Activated naive CD8-positive, alpha-beta T cell treated with anti-CD3 and anti-CD28 coated beads, Interleukin-2, amount 10 ng/mL, durations not matched to agents 7 days and 5 days (primary cell): Measurements from ENCODE around the gene VAV3. TPM values are rescaled to one million over a fixed set of nuclear protein-coding genes. Genes with fewer than 3 reads are reported as not detected.
A peak's percentile ranks its signal among the peaks of the same experiment; 100 is the strongest.
"Not testable (repeated sequence)": the region's sequence is repeated elsewhere in the genome, so short reads cannot be mapped to it uniquely, and the experiment has no call there.

Experiments used
- ATAC-seq: fragments of 150-1000 bp; cut with Tn5 transposase; one replicate; pipeline ENCODE4 v1.10.0; 2021; ENCODE audit warnings: low read depth, moderate library complexity
- POLR2A ChIA-PET: fragments of 350-600 bp; sonication (Branson Sonifier 250); formaldehyde crosslinking; loops from one replicate; lab custom pipeline; 2021; ENCODE audit warnings: antibody characterized with exemption; lab: Charles Lee
- DNase-seq: peaks from one replicate; pipeline ENCODE4 v3.0.0; 2021
- H3K27ac Mint-ChIP-seq: one replicate; pipeline ENCODE4 v1.8.0; 2022; ENCODE audit warnings: mild to moderate bottlenecking, mixed read lengths
- H3K27me3 Mint-ChIP-seq: one replicate; pipeline ENCODE4 v1.8.0; 2022; ENCODE audit warnings: mild to moderate bottlenecking, moderate library complexity, mixed read lengths
- H3K36me3 Mint-ChIP-seq: one replicate; pipeline ENCODE4 v1.8.0; 2021; ENCODE audit warnings: mild to moderate bottlenecking, mixed read lengths
- H3K4me1 Mint-ChIP-seq: one replicate; pipeline ENCODE4 v1.8.0; 2021; ENCODE audit warnings: mixed read lengths
- H3K4me3 Mint-ChIP-seq: one replicate; pipeline ENCODE4 v1.8.0; 2022; ENCODE audit warnings: mild to moderate bottlenecking, moderate library complexity, mixed read lengths
- H3K9me3 Mint-ChIP-seq: one replicate; pipeline ENCODE4 v1.8.0; 2021; ENCODE audit warnings: mixed read lengths
- total RNA-seq, 2 experiments: library from RNA; stranded (reverse); gene quantifications; one replicate each; pipeline ENCODE4 v1.2.3, GENCODE V29; 2021

The VAV3 gene
- total RNA-seq, 2 experiments from 2014 or later = 6.9 to 7.8 TPM

DNA sequence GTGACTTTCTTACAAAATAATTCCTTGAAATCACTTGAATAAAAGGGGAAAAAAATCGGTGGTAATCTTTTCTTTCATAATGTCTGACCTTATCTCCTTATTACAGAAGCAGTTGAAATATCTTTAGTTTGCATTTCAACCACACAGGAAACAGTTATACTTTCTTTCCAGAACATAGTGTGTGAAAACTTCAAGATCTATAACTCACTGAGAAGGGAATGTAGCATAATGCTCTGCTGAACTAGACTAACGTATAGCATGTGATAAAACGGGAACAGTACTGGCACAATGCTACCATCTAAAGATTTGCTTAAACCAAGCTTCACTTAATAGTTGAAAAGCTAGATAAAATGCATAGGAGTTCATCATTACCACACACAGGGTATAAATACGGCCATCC is 45.0 kb downstream of the VAV3 start:
- DNase-seq (no peak), ATAC-seq (peak; percentile 65)
- Mint-ChIP-seq H3K4me1 (peaks cover 17% of the 10 kb centered on the region), H3K4me3 (peak overlapping the region; percentile 33), H3K27ac (peak overlapping the region; percentile 12), H3K27me3 (no peaks in the 10 kb centered on the region), H3K9me3 (peaks cover 9% of the 10 kb centered on the region), H3K36me3 (peaks cover 12% of the 10 kb centered on the region)
- POLR2A ChIA-PET = no interaction called here

DNA sequence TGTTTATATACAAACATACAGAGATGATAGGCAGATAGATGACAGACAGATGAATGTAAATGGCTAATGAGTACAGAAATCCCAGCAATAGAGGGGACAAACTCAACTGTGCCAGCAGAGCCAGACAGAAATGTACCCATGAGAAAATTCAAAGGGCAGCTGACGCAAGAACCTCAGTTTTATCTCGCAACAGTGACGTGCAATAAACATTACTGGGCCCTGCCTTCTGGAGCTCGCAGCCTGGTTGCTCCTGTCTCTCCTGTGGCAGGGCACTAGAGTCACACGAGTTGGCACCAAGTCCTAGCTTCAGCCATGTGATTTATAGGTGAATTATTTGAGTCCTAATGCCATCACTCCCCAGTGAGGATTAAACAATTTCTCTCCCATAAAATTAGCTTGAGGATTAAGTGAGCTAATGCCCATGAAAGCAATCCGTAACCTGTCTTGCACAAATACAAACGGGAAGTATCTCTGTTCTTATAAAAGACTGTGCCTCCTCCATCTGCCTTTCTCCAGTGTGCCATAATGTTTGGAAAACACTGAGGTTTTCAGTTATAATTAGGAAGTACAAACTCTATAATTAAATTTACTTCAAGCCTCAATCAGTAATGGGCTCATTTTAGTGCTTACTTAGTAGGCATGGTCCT is 50.7 kb downstream of the VAV3 start:
- H3K9me3 Mint-ChIP-seq = peaks cover 9% of the 10 kb centered on the region
- peaks cover 14% of the 10 kb centered on the region for H3K36me3 Mint-ChIP-seq
- no peak for ATAC-seq
- POLR2A ChIA-PET = no interaction called here
- no peak overlapping the region for H3K27ac Mint-ChIP-seq
- no peaks in the 10 kb centered on the region for H3K27me3 Mint-ChIP-seq
- no peak for DNase-seq
- peaks cover 4% of the 10 kb centered on the region for H3K4me1 Mint-ChIP-seq
- H3K4me3 Mint-ChIP-seq = no peak overlapping the region

GRCh38 chr1:107912656-107913055 is 52.3 kb downstream of the VAV3 start:
- ATAC-seq = no peak
- H3K4me1 Mint-ChIP-seq = peaks cover 4% of the 10 kb centered on the region
- no peak overlapping the region for H3K27ac Mint-ChIP-seq
- DNase-seq = no peak
- no peak overlapping the region for H3K4me3 Mint-ChIP-seq
- POLR2A ChIA-PET = no interaction called here
- peaks cover 9% of the 10 kb centered on the region for H3K36me3 Mint-ChIP-seq
- H3K27me3 Mint-ChIP-seq = no peaks in the 10 kb centered on the region
- peaks cover 4% of the 10 kb centered on the region for H3K9me3 Mint-ChIP-seq

GRCh38 chr1:107900090-107900945 is 64.7 kb downstream of the VAV3 start:
- Mint-ChIP-seq H3K36me3 (peaks cover 9% of the 10 kb centered on the region), H3K4me3 (peak overlapping the region; percentile 43), H3K27me3 (no peaks in the 10 kb centered on the region), H3K4me1 (peaks cover 29% of the 10 kb centered on the region), H3K27ac (peak overlapping the region; percentile 46), H3K9me3 (no peaks in the 10 kb centered on the region)
- ATAC-seq (peak; percentile 61), DNase-seq (no peak)
- POLR2A ChIA-PET = interaction anchor here (1.8 kb wide), 1 partner anchor 64 kb away, joined by 6 read pairs; no protein-coding TSS in a partner anchor

DNA sequence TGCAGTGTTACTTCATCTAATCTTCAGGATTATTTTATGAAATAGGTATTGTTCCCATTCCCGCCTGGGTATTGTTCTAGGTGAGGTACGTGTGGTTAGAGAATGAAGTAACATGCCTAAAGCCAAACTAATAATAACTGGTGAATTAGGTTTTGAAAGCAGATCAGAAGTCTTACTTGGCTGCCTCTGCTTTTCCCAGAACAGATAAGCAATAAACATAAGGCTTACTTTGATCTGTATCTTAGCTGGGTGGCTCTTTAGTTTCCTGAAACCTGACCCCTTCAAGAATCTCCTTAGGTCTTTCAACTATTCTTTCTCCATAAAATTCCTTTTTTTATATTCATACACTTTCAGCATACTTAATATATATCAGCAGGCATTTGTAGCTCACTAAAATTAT is 65.3 kb downstream of the VAV3 start:
- ATAC-seq (no peak), DNase-seq (no peak)
- peak overlapping the region; percentile 43 for H3K4me3 Mint-ChIP-seq
- peak overlapping the region; percentile 46 for H3K27ac Mint-ChIP-seq
- H3K27me3 Mint-ChIP-seq = no peaks in the 10 kb centered on the region
- H3K4me1 Mint-ChIP-seq = peaks cover 29% of the 10 kb centered on the region
- POLR2A ChIA-PET = interaction anchor here (1.8 kb wide), 1 partner anchor 64 kb away, joined by 6 read pairs; no protein-coding TSS in a partner anchor
- H3K36me3 Mint-ChIP-seq = peaks cover 9% of the 10 kb centered on the region
- H3K9me3 Mint-ChIP-seq = no peaks in the 10 kb centered on the region

DNA sequence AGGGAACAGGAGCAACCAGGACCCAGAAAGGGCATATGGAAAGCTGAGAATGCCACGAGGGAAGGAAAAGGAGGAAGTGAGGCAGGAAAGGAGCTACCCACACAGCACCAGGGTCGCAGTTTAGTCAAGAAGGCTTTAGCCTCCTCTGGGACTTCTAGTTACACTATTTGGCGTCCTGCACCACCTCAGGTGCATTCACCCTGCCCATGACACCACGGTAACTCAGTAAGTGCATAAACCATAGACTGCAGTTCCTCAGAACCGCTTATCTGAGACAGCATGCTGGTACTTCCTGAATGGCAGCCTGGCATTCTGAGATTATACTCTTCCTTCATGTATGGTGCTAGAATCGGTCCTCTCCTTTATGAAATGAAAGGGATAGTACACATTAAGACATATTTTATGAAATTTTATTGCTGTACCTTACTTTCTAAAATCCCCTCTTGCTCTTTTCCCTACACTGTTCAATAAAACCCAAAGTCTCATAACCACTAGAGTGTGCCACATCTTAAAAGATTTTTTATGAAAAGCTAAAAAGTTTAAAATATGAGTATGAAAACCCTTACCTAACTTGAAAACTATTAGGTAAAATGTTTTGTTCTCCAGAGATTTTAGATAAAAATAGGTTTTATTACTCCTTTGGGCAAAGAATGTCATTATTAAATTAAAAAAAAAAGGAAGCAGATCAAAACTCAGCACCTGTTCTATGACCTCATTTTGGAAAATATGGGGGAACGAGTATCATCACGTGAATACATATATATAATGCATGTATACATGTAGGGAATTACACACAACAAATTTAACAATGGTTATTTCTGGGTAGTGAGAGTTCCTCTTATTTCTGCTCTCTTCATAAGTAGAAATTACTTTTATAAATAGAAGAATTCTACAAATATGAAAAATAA is 67.3 kb downstream of the VAV3 start:
- H3K4me3 Mint-ChIP-seq = peak overlapping the region; percentile 49
- peaks cover 30% of the 10 kb centered on the region for H3K4me1 Mint-ChIP-seq
- POLR2A ChIA-PET = no interaction called here
- no peaks in the 10 kb centered on the region for H3K27me3 Mint-ChIP-seq
- H3K27ac Mint-ChIP-seq = peak overlapping the region; percentile 62
- H3K36me3 Mint-ChIP-seq = peaks cover 5% of the 10 kb centered on the region
- DNase-seq (no peak), ATAC-seq (peak; percentile 55)
- peaks cover 3% of the 10 kb centered on the region for H3K9me3 Mint-ChIP-seq

DNA sequence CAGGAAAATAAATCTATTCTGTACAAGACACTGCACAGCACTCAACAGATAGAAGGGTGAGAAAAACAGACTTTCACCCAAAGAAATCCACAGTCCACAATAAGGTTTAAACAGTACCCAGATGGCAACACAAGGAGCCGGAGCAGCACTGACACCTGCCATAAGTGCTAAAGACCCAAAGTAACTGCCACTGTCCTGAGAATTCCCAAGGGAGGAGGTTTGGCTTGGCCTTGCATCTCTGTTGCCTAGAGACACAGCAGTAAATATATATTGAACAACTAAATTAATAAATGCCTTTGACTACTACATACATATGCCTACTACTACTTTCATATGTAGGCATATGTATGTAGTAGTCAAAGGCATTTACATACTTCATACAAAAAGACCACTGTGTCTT is 68.0 kb downstream of the VAV3 start:
- Mint-ChIP-seq H3K9me3 (peaks cover 4% of the 10 kb centered on the region), H3K4me3 (peak overlapping the region; percentile 49), H3K27ac (peak overlapping the region; percentile 62), H3K27me3 (no peaks in the 10 kb centered on the region), H3K36me3 (peaks cover 7% of the 10 kb centered on the region), H3K4me1 (peaks cover 30% of the 10 kb centered on the region)
- POLR2A ChIA-PET = no interaction called here
- DNase-seq (no peak), ATAC-seq (no peak)

- H3K36me3 Mint-ChIP-seq = peaks cover 7% of the 10 kb centered on the region
- H3K4me3 Mint-ChIP-seq = no peak overlapping the region
- ATAC-seq (no peak), DNase-seq (no peak)
- H3K27me3 Mint-ChIP-seq = no peaks in the 10 kb centered on the region
- peaks cover 4% of the 10 kb centered on the region for H3K9me3 Mint-ChIP-seq
- H3K27ac Mint-ChIP-seq = no peak overlapping the region
- POLR2A ChIA-PET = no interaction called here
- peaks cover 30% of the 10 kb centered on the region for H3K4me1 Mint-ChIP-seq
Measured at GRCh38 chr1:107896401-107896800, 68.6 kb downstream of the VAV3 start.

DNA sequence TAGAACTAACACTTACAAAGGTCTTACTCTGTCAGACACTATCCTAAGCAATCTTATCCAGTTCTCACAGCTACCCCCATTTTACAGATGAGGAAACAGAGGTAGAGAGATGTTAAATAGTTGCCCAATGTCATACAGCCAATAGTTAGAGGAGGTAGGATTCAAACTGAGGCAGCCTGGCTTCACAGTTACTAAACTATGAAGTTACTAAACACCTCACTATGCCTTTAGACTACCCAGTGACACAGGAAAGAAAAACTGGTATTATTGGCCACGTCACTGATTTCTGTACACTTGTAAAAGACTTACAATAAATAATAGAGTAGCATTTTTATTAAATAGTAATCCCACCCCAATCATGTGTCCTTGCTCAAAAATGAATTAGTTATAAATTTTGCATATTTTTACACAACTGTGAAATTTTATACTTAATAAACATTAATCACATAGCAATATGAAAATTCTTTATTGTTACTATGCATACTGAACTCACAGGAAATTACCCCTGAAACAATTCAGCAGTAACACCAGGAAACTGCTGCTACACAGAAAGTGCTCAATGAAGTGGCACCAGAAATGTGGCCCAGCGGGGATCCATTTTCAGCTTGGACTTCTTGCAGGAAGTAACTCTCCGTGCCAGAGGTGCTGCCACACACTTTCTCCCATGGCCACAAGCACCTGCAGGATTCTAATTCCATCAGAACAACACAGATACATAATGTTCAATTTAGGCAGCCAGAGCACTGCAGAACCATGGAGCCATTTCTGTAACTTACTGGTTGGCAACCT is 69.4 kb downstream of the VAV3 start:
- H3K4me1 Mint-ChIP-seq = peaks cover 30% of the 10 kb centered on the region
- H3K27ac Mint-ChIP-seq = no peak overlapping the region
- DNase-seq (no peak), ATAC-seq (no peak)
- H3K27me3 Mint-ChIP-seq = no peaks in the 10 kb centered on the region
- H3K36me3 Mint-ChIP-seq = peaks cover 9% of the 10 kb centered on the region
- no peak overlapping the region for H3K4me3 Mint-ChIP-seq
- POLR2A ChIA-PET = no interaction called here
- peaks cover 7% of the 10 kb centered on the region for H3K9me3 Mint-ChIP-seq

GRCh38 chr1:107894605-107895004 is 70.4 kb downstream of the VAV3 start:
- POLR2A ChIA-PET = no interaction called here
- Mint-ChIP-seq H3K27me3 (no peaks in the 10 kb centered on the region), H3K4me3 (no peak overlapping the region), H3K9me3 (peaks cover 7% of the 10 kb centered on the region), H3K4me1 (peaks cover 21% of the 10 kb centered on the region), H3K36me3 (peaks cover 7% of the 10 kb centered on the region), H3K27ac (no peak overlapping the region)
- DNase-seq (no peak), ATAC-seq (no peak)

- H3K4me3 Mint-ChIP-seq, H3K9me3 Mint-ChIP-seq, H3K27me3 Mint-ChIP-seq, DNase-seq, H3K36me3 Mint-ChIP-seq, ATAC-seq, H3K27ac Mint-ChIP-seq, POLR2A ChIA-PET: not testable (repeated sequence)
- H3K4me1 Mint-ChIP-seq = peaks cover 15% of the 10 kb centered on the region
Measured at GRCh38 chr1:107893350-107893749, 71.6 kb downstream of the VAV3 start.

DNA sequence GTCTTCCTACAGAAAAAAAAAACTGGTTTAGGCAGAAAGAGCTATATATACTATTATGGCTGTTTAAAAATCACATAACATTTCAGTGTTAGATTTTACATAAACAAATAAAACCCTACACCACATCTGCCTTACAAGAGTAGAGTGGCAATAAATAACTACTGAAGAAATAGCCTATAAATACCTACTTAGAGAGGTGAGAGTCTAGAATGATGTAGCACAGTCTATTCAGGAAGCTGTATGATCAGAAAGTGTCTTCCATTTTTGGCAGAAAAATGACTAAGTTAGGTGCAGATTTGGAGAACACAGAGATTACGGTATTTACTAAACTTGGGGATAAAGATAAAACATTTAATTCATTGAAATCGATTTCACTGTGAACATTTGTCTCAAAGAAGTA is 75.5 kb downstream of the VAV3 start:
- POLR2A ChIA-PET = no interaction called here
- Mint-ChIP-seq H3K4me3 (no peak overlapping the region), H3K27me3 (no peaks in the 10 kb centered on the region), H3K27ac (no peak overlapping the region), H3K4me1 (peaks cover 2% of the 10 kb centered on the region), H3K36me3 (peaks cover 8% of the 10 kb centered on the region), H3K9me3 (peaks cover 9% of the 10 kb centered on the region)
- no peak for DNase-seq
- ATAC-seq = no peak
